ENCODE results near the gene CD4. TPM values are rescaled to one million over a fixed set of nuclear protein-coding genes. Genes with fewer than 3 reads are reported as not detected.

Gene CD4
- total RNA-seq, 2 experiments from 2014 or later = not detected

GRCh38 chr12:6786416-6787094 lies 2.8 kb upstream of the CD4 start:
- Histone ChIP-seq H3K4me2 (ENCODE audit: low read length) (no peak overlapping the region), H2AFZ (ENCODE audit: low read length) (no peak overlapping the region), H3K4me3 (ENCODE audit: low read depth, low read length, poor library complexity, severe bottlenecking) (no peak overlapping the region), H3K9me2 (ENCODE audit: insufficient read depth, low read length) (no peaks in the 10 kb centered on the region), H3K27ac (ENCODE audit: low read depth, low read length, poor library complexity, severe bottlenecking) (no peak overlapping the region), H3K9me3 (ENCODE audit: low read length) (no peaks in the 10 kb centered on the region), H4K20me1 (ENCODE audit: insufficient read depth, low read length) (no peaks in the 10 kb centered on the region), H3K36me3 (ENCODE audit: insufficient read depth, low read length) (no peaks in the 10 kb centered on the region), H3K4me1 (ENCODE audit: insufficient read depth, low read length, poor library complexity, severe bottlenecking) (peaks cover 31% of the 10 kb centered on the region), H3K79me2 (ENCODE audit: insufficient read depth, low read depth, low read length) (no peaks in the 10 kb centered on the region)
- TF ChIP-seq CTCF (conservative IDR thresholded peaks at IDR 0.05; ENCODE audit: low read length) (no peak), EZH2phosphoT487 (IDR thresholded peaks at IDR 0.05; ENCODE audit: borderline replicate concordance, low read depth, low read length) (no peak)
- ChIA-PET POLR2A (no interaction called here), CTCF (ENCODE audit: unreplicated experiment) (interaction anchor here (1.0 kb wide), 1 partner anchor 216 kb away, joined by 3 read pairs; no protein-coding TSS in a partner anchor)
- no TSS peak for BruUV-seq (replicated peaks)
- DNase-seq (ENCODE audit: low spot score) = no peak
- intact Hi-C loops (cut with micrococcal nuclease; ENCODE audit: unreplicated experiment) = no loop called here

GRCh38 chr12:6787309-6787708 lies 2.0 kb upstream of the CD4 start:
- H3K4me3 ChIP-seq (ENCODE audit: low read depth, low read length, poor library complexity, severe bottlenecking) = no peak overlapping the region
- no peak overlapping the region for H3K4me2 ChIP-seq (ENCODE audit: low read length)
- H3K79me2 ChIP-seq (ENCODE audit: insufficient read depth, low read depth, low read length) = no peaks in the 10 kb centered on the region
- H4K20me1 ChIP-seq (ENCODE audit: insufficient read depth, low read length) = no peaks in the 10 kb centered on the region
- H3K9me2 ChIP-seq (ENCODE audit: insufficient read depth, low read length) = no peaks in the 10 kb centered on the region
- peaks cover 35% of the 10 kb centered on the region for H3K4me1 ChIP-seq (ENCODE audit: insufficient read depth, low read length, poor library complexity, severe bottlenecking)
- no peak overlapping the region for H2AFZ ChIP-seq (ENCODE audit: low read length)
- no peaks in the 10 kb centered on the region for H3K36me3 ChIP-seq (ENCODE audit: insufficient read depth, low read length)
- intact Hi-C loops (cut with micrococcal nuclease; ENCODE audit: unreplicated experiment) = no loop called here
- H3K27ac ChIP-seq (ENCODE audit: low read depth, low read length, poor library complexity, severe bottlenecking) = no peak overlapping the region
- BruUV-seq (replicated peaks) = no TSS peak
- no peak for DNase-seq (ENCODE audit: low spot score)
- CTCF ChIA-PET (ENCODE audit: unreplicated experiment) = interaction anchor here (1.0 kb wide), 1 partner anchor 217 kb away, joined by 3 read pairs; no protein-coding TSS in a partner anchor
- no peaks in the 10 kb centered on the region for H3K9me3 ChIP-seq (ENCODE audit: low read length)
- POLR2A ChIA-PET = interaction anchor here (0.7 kb wide), 1 partner anchor 80 kb away, joined by 5 read pairs; no protein-coding TSS in a partner anchor
- no peak for TF ChIP-seq CTCF (conservative IDR thresholded peaks at IDR 0.05; ENCODE audit: low read length)
- no peak for TF ChIP-seq EZH2phosphoT487 (IDR thresholded peaks at IDR 0.05; ENCODE audit: borderline replicate concordance, low read depth, low read length)

- Histone ChIP-seq H3K36me3 (ENCODE audit: insufficient read depth, low read length) (no peaks in the 10 kb centered on the region), H3K4me2 (ENCODE audit: low read length) (no peak overlapping the region), H3K79me2 (ENCODE audit: insufficient read depth, low read depth, low read length) (no peaks in the 10 kb centered on the region), H4K20me1 (ENCODE audit: insufficient read depth, low read length) (no peaks in the 10 kb centered on the region), H2AFZ (ENCODE audit: low read length) (no peak overlapping the region), H3K9me3 (ENCODE audit: low read length) (no peaks in the 10 kb centered on the region), H3K27ac (ENCODE audit: low read depth, low read length, poor library complexity, severe bottlenecking) (no peak overlapping the region), H3K4me3 (ENCODE audit: low read depth, low read length, poor library complexity, severe bottlenecking) (no peak overlapping the region), H3K4me1 (ENCODE audit: insufficient read depth, low read length, poor library complexity, severe bottlenecking) (peaks cover 17% of the 10 kb centered on the region), H3K9me2 (ENCODE audit: insufficient read depth, low read length) (no peaks in the 10 kb centered on the region)
- ChIA-PET POLR2A (no interaction called here), CTCF (ENCODE audit: unreplicated experiment) (no interaction called here)
- TF ChIP-seq CTCF (conservative IDR thresholded peaks at IDR 0.05; ENCODE audit: low read length) (no peak), EZH2phosphoT487 (IDR thresholded peaks at IDR 0.05; ENCODE audit: borderline replicate concordance, low read depth, low read length) (no peak)
- intact Hi-C loops (cut with micrococcal nuclease; ENCODE audit: unreplicated experiment) = no loop called here
- no peak for DNase-seq (ENCODE audit: low spot score)
- no TSS peak for BruUV-seq (replicated peaks)
Observed at GRCh38 chr12:6790496-6791150, 1.3 kb downstream of the CD4 start.

All from OCI-LY7 (cell line).